OCI-LY1 (cell line): ENCODE results near the gene VGLL4.

Experiments used
- H2AFZ ChIP-seq: fragments of 200-600 bp; sonication (generic), shearing (Covaris generic); 2 replicates; pipeline ENCODE4 v1.6.0; 2014; ENCODE audit warnings: antibody characterized with exemption, mild to moderate bottlenecking, low read length
- H3F3A ChIP-seq: fragments of 200-600 bp; sonication (generic), shearing (Covaris generic); 2 replicates; pipeline ENCODE4 v1.6.0; 2014; ENCODE audit warnings: mild to moderate bottlenecking, antibody characterized with exemption, low read length, moderate library complexity; ENCODE audit not compliant: insufficient read depth
- H3K27ac ChIP-seq: fragments of 200-600 bp; sonication (generic); 2 replicates; pipeline ENCODE4 v1.5.1; 2014; ENCODE audit warnings: low read length, mixed run types, mild to moderate bottlenecking, low read depth; ENCODE audit not compliant: poor library complexity, severe bottlenecking
- H3K27me3 ChIP-seq: fragments of 200-600 bp; sonication (generic); 2 replicates; pipeline ENCODE4 v1.6.0; 2014; ENCODE audit warnings: antibody characterized with exemption, mild to moderate bottlenecking, low read length, moderate library complexity; ENCODE audit not compliant: insufficient read depth
- H3K36me3 ChIP-seq: fragments of 200-600 bp; sonication (generic); 2 replicates; pipeline ENCODE4 v1.6.1; 2014; ENCODE audit warnings: mild to moderate bottlenecking, antibody characterized with exemption, low read length, moderate library complexity, mixed read lengths; ENCODE audit not compliant: insufficient read depth
- H3K4me1 ChIP-seq: fragments of 200-600 bp; sonication (generic); 2 replicates; pipeline ENCODE4 v1.5.1; 2014; ENCODE audit warnings: mild to moderate bottlenecking, low read length, moderate library complexity; ENCODE audit not compliant: insufficient read depth, severe bottlenecking
- H3K4me2 ChIP-seq: fragments of 200-600 bp; sonication (generic), shearing (Covaris generic); 2 replicates; pipeline ENCODE4 v1.6.1; 2014; ENCODE audit warnings: low read length
- H3K4me3 ChIP-seq: fragments of 200-600 bp; sonication (generic); 2 replicates; pipeline ENCODE4 v1.5.1; 2014; ENCODE audit warnings: low read length, low read depth, mild to moderate bottlenecking, mixed read lengths; ENCODE audit not compliant: poor library complexity, severe bottlenecking
- H3K79me2 ChIP-seq: fragments of 200-600 bp; shearing (Covaris generic); 2 replicates; pipeline ENCODE4 v1.6.1; 2016; ENCODE audit warnings: mixed run types, low read length, mixed read lengths; ENCODE audit not compliant: insufficient read depth
- H3K9ac ChIP-seq: fragments of 200-600 bp; sonication (generic), shearing (Covaris generic); 2 replicates; pipeline ENCODE4 v1.6.1; 2014; ENCODE audit warnings: mild to moderate bottlenecking, low read length, mixed read lengths
- H3K9me2 ChIP-seq: fragments of 200-600 bp; sonication (generic), shearing (Covaris generic); 2 replicates; pipeline ENCODE4 v1.6.1; 2014; ENCODE audit warnings: low read depth, mild to moderate bottlenecking, low read length, mixed read lengths
- H3K9me3 ChIP-seq: fragments of 200-600 bp; shearing (Covaris generic); 2 replicates; pipeline ENCODE4 v1.6.1; 2014; ENCODE audit warnings: low read length, mixed read lengths
- H4K20me1 ChIP-seq: fragments of 200-600 bp; sonication (generic), shearing (Covaris generic); 2 replicates; pipeline ENCODE4 v1.6.0; 2016; ENCODE audit warnings: mild to moderate bottlenecking, low read length; ENCODE audit not compliant: insufficient read depth
- EZH2 ChIP-seq: fragments of 200-600 bp; sonication (generic), shearing (Covaris generic); IDR thresholded peaks from 2 replicates; pipeline ENCODE4 v1.8.0; 2017; ENCODE audit warnings: borderline replicate concordance, mixed run types, mild to moderate bottlenecking, antibody characterized with exemption, low read length, moderate library complexity, mixed read lengths
- TF ChIP-seq, protein P1 (sequence below): fragments of 200-600 bp; sonication (generic), shearing (Covaris generic); IDR thresholded peaks from 2 replicates; pipeline ENCODE4 v1.5.1; 2017; ENCODE audit warnings: mild to moderate bottlenecking, antibody characterized with exemption, low read length, moderate library complexity, mixed read lengths

Gene VGLL4

DNA sequence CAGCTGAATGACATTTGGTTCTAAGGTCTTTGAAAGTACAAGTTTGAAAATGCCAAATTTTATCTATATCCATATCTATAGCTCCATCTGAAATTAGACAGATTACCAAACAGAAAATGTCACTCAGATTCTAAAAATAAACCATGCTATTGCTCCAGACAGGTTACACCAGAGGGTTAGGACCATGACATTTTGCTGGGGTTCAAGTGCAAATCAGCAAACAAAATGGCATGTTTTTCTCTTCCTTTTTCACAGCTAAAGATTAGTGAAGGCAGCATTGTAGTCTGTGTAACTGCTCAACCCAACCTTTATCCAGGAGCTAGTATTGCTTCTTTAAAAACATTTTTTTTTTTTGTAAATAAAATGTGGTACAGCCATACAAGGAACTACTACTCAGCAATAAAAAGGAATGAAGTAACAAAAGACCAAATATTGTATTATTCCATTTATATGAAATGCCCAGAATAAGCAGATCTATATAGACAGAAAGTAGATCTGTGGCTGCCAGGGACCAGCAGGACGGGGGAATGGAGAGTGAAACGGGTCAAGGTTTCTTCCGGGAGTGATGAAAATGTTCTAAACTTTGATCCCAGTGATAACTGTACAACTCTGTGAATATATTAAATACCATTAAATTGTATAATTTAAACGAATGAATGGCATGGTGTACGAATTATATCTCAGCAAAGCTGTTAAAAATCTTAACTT is 18.2 kb downstream of the VGLL4 start:
- Histone ChIP-seq H3K27ac (no peak overlapping the region), H3K9ac (no peak overlapping the region), H3K4me3 (no peak overlapping the region), H3K9me3 (no peaks in the 10 kb centered on the region), H3K4me2 (no peak overlapping the region), H3K36me3 (peaks cover 19% of the 10 kb centered on the region), H2AFZ (no peak overlapping the region), H3K9me2 (no peaks in the 10 kb centered on the region), H3K27me3 (no peaks in the 10 kb centered on the region), H3K79me2 (peaks cover 97% of the 10 kb centered on the region), H3K4me1 (peaks cover 36% of the 10 kb centered on the region), H4K20me1 (no peaks in the 10 kb centered on the region), H3F3A (no peaks in the 10 kb centered on the region)
- TF ChIP-seq, protein P1, sequence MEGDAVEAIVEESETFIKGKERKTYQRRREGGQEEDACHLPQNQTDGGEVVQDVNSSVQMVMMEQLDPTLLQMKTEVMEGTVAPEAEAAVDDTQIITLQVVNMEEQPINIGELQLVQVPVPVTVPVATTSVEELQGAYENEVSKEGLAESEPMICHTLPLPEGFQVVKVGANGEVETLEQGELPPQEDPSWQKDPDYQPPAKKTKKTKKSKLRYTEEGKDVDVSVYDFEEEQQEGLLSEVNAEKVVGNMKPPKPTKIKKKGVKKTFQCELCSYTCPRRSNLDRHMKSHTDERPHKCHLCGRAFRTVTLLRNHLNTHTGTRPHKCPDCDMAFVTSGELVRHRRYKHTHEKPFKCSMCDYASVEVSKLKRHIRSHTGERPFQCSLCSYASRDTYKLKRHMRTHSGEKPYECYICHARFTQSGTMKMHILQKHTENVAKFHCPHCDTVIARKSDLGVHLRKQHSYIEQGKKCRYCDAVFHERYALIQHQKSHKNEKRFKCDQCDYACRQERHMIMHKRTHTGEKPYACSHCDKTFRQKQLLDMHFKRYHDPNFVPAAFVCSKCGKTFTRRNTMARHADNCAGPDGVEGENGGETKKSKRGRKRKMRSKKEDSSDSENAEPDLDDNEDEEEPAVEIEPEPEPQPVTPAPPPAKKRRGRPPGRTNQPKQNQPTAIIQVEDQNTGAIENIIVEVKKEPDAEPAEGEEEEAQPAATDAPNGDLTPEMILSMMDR, result no peak
- no peak for TF ChIP-seq EZH2

DNA sequence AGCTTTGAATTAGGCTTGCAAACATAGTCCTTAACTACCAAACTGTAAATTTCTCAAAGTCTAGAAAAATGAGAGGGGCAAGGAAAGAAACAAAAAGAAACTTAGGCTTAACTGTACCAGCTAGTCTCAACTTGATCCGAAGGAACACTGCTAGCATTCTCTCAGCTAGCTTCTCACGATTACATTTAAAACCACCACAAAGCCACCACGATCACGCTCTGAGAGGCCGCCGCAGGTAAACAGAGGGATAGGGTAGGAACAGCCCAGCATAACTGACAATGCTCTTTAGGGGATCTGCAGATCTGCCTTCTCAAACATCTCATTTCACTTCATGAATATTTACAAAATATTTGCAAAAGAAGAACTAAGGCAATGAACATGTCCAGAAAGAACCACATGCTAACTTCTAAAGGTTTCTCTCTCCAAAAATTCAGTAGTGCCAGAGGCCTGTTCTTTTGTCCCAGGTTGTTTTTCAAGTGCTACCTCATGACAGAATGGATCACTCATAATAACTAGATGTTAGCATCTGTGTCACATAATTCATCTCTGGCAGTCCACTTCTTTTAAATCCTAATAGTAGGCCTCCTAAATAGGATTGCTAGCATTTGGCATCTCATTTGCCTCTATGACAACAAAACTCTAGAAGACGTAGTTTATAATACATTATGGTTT is 18.9 kb downstream of the VGLL4 start:
- no peak overlapping the region for H2AFZ ChIP-seq
- H3K36me3 ChIP-seq, result peaks cover 19% of the 10 kb centered on the region
- no peaks in the 10 kb centered on the region for H3F3A ChIP-seq
- H3K4me2 ChIP-seq, result no peak overlapping the region
- no peaks in the 10 kb centered on the region for H3K9me3 ChIP-seq
- no peak overlapping the region for H3K4me3 ChIP-seq
- no peak overlapping the region for H3K9ac ChIP-seq
- no peaks in the 10 kb centered on the region for H4K20me1 ChIP-seq
- peaks cover 96% of the 10 kb centered on the region for H3K79me2 ChIP-seq
- no peak overlapping the region for H3K27ac ChIP-seq
- H3K4me1 ChIP-seq, result peaks cover 43% of the 10 kb centered on the region
- no peaks in the 10 kb centered on the region for H3K9me2 ChIP-seq
- TF ChIP-seq, protein P1, result no peak
- no peak for TF ChIP-seq EZH2
- no peaks in the 10 kb centered on the region for H3K27me3 ChIP-seq

DNA sequence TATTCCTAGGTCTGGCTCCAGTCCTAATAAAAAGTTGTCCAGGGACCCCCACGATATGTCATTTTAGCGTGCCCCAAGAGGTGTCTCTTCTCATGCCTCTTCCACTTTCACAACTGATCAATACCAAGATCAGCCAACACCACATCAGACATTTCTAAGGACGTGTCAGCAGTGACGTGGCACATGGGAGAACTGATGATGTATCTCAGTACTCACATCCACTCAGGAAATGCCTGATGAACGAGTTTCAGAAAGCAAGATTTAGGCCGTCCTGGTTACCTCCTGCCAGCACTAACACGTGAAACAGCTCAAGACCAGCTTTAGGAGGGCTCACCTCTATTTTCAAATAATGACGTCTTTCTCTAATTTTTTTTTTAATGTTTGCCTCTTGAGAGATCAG is 19.6 kb downstream of the VGLL4 start:
- Histone ChIP-seq H3K9me2 (no peaks in the 10 kb centered on the region), H3K27me3 (no peaks in the 10 kb centered on the region), H3K4me1 (peaks cover 50% of the 10 kb centered on the region), H2AFZ (no peak overlapping the region), H3K27ac (no peak overlapping the region), H3K79me2 (peaks cover 96% of the 10 kb centered on the region), H3F3A (no peaks in the 10 kb centered on the region), H3K4me2 (no peak overlapping the region), H4K20me1 (no peaks in the 10 kb centered on the region), H3K9ac (no peak overlapping the region), H3K4me3 (no peak overlapping the region), H3K36me3 (peaks cover 19% of the 10 kb centered on the region), H3K9me3 (no peaks in the 10 kb centered on the region)
- no peak for TF ChIP-seq EZH2
- TF ChIP-seq, protein P1, result no peak
